HG03135 (cell line): ENCODE data around the gene RGP1.

Source experiments
- ATAC-seq: cut with Tn5 transposase; IDR thresholded peaks from one replicate; pipeline ENCODE4 v1.9.1; 2021; ENCODE audit warnings: mild to moderate bottlenecking, moderate library complexity; ENCODE audit not compliant: unreplicated experiment

RGP1 gene

DNA sequence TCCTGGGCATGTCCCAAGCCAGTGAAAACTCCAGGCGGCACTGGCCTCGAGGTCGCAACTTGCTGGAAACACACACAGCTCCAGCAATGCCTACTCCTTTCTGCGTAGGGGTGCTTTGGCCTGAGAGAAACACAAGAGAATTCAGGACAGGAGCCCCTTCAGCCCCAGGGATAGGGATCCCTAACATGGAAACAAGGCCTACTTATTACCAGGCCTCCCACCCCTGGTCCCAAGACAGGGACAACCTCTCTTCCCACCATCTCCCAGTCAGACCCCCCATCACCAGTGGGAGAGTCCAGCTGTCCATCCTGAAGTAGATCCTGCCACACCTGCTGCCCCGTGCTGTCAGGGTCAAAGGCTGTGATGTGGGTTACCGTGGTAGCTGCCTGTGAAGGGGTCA, 8.8 kb upstream of the RGP1 start:
- no peak for ATAC-seq

DNA sequence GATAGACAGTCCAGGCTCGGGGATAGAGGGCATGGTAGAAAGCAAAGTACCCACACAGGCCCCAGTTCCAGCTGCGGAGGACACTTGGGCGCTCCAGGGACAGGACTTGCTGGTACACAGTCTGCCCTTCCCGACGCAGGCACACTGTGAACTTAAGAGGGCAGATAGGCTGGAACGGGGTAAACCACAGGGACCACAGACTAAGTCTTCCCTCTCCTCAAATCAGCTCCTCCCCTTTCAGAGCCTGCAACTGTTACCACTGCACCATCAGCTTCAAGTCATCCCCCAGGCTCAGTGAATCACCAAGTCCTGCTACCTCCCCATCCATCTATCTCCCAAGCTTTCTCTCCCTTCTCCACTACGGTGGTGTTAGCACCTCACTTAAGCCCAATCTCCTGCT, 7.3 kb upstream of the RGP1 start:
- ATAC-seq: no peak

DNA sequence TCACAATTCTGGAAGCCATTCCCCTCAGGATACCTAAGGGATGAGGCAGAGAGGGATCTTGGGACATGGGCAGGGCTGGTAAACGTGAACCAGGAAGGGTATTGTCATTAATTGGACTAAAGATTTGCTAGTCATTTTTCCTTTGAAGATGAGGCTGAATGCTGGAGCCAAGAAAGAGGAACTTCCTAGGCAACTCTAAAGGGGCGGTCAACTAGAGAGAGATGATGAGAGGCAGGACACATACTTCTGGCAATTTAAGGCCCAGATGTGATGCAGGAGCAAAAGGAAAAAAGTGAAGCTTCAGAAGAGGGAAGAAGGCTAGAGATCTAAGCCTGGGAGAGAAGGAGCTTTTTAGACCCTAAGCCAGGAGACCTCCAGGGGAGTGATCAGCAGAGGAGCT, 5.6 kb upstream of the RGP1 start:
- no peak for ATAC-seq

DNA sequence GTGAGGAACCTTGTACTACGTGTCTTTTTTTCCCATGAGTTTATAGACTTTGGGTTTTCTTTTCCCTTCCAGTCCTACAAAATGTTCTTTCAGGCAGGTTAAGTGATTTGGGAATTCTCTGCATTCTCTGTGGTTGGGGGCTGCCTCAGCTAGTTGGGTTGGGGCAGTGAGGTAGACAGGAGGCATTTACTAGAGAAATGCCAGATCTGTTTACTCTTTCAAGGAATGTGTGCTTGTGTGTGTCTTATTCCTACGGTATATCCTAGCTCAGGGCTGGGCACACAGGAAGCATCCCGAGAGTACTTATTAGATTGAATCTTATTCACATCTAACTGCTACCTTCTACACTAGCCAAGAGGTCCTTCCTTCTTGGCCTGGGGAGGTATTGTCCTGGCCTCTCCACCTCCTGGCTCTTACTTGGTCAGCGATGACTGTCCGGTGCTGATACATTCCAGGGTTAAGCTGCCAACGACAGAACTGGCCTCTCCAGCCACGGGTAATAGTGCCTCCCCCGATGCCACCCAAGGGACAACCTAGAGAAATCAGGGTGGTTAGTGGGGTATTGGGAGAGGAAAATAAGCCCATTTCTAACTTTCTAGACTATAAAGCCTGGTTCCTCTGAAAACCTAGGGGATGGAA, 5.1 kb upstream of the RGP1 start:
- ATAC-seq: no peak

DNA sequence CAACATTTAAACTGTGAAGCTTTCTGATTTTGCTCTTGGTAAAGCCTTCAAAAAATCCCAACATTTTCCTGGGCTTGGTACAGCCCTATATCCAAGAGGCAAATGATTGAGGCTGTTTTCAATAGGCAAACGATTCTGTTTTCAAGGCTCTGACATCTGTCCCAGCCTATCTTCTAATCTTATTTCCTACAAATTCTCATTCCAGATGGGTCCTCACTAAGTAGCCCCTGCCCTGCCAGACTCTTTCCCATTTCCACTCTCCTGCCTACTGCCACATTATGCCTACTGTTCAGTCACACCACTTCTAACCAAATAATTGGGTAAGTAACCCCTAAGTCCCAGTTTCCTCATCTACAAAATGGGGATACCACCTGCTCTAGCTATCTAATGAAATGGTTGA, 3.5 kb upstream of the RGP1 start:
- no peak for ATAC-seq

DNA sequence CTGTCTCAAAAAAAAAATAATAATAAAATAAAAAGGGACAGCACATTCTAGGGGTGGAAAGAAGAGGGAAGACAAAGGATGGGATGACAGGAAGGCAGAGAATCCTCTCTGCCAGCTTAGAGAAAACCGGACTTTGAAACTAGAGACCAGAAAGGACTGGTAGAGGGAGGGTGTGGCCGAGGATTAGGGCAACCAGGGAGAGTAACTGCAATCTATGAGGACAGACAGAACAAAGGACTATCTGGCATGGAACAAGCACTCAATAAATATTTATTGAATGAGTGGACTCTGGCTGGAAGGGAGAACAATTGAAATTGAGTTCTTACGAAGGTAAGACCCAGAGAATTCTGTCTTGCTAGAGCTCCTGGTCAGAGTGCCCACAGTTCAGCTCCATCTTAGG, 2.5 kb upstream of the RGP1 start:
- no peak for ATAC-seq

DNA sequence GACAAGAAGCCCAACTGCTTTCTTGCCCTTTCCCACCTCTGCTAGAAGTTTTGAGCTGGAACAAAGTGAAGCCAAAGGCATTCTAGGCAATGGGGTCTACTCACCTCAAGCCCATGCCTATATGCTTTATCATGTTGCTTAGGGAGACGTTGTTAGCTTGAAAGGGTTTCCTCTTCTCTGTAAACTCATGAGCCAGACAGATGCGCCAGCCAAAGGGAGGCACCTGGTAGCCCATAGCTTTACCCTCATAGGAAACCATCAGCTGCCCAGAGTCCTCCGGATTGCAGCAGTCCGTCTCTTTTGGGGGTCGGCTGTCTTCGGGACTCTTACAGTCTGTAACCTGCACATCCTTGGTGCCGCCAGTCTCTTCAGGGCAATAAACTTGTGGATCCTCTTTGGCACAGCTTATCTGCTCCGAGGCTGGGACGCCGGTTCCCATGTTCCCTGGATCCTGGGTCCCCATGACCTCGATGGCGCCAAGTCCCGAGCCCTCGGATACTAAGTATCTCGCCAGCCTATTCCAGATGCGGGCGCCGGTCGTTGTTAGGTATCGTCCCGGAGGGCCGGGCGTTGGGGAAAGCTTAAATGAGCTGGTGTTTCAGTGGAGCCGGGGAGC, 737 bp upstream of the RGP1 start:
- peak; percentile 2 for ATAC-seq

DNA sequence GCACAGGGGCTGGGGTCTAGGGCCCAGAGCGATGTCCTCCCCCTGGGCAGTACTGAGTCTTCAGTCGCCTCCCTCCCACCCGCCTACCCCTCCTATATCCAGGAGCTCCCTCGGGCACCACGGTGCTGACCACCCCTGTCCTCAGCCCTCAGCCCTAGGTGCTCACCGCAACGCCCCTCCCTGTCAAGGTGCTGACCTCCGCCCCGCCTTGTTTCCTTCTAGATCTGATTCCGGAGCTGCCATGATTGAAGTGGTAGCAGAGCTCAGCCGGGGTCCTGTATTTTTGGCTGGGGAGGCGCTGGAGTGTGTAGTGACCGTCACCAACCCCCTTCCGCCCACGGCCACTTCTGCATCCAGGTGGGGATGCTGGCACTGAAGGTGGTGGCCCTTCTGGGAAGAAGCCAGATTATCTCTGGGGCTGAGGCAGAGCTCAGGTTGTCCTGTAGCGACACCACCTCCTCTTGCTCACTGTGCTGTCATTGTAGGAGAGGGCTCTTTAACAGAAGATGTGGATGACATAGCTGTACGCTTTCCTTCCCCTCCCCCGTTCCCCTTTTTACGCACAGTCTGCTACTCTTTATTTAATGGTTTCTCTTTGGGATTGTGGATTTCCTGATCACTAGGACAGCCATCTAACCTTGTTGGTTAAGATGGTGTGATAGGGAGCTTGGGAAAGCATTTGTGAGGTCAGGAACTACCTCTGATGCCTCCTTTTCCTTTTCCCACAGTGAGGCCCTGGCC, 598 bp downstream of the RGP1 start:
- peak; percentile 22 for ATAC-seq

DNA sequence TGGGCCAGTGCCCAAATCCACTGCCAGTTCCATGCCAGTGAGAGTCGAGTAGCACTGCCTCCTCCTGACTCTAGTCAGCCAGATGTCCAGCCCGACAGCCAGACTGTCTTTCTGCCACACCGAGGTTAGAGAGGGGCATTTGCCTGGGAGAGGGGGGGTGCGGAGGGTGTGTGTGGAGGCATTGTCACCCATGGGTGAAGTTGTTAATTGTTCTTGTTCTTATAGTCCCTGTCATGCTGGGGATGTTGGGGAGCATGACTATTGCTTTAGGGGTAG, 1.1 kb downstream of the RGP1 start:
- no peak for ATAC-seq

DNA sequence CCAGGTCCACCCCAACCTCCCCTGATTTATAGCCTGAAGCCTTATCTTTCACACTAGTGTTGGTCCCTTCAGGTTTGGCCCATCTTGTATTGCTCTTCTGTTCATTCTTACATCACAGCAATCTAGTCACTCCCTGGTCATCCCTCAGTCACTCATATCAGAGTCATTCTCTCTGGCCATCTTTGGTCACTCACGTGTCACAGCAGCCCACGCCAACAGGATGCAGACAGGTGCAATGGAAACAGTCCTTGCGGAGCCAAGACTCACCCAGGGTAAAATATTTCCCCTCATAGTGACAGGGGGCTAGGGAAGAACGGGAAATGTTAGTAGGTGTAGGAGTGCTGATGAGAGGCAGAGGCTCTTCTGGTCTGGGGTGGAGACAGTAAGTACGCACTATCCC, 4.4 kb downstream of the RGP1 start:
- ATAC-seq: no peak

DNA sequence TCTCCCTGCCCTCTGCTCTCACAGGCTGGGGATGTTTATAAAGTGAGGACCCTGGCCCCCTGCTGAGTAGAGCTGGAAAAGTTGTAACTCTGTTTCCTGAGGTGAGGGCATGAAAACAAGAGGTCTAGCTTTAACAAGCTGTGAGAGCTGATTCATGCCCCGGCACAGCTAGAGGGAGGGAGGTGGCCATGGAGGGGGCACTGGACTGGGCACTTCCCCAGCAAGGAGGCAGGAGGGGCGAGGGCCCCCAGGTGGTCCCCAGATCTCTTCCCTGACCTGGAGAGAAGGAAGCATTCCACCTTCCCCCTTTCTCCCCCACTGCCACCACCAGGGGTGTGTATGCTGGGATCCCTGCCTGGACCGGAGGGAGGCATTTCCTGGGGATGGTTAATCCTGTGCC, 5.2 kb downstream of the RGP1 start, which contains the start of gene MSMP:
Gene MSMP (minus strand): TSS at position 13 of the 400 bp plus-strand sequence. CDS start 147 bp downstream, outside the sequence.
- ATAC-seq: no peak

DNA sequence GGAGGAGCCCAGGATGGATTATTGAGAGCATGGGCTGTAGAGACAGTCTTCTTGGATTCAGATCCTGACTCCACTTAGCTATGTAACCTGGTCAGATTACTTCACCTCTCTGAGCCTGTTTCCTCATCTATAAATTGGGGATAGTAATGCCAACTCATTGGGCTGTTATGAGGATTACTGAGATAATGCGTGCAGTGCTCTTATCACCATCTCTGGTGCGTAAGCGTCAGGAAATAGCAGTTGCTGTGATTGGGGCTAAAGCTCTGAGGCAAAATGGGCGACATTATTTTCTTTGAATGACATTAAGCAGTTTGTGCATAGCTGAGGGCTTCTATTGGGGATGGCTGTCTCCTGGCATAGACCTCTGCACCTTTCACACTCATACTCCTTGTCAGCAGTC, 6.0 kb downstream of the RGP1 start:
- ATAC-seq: no peak

DNA sequence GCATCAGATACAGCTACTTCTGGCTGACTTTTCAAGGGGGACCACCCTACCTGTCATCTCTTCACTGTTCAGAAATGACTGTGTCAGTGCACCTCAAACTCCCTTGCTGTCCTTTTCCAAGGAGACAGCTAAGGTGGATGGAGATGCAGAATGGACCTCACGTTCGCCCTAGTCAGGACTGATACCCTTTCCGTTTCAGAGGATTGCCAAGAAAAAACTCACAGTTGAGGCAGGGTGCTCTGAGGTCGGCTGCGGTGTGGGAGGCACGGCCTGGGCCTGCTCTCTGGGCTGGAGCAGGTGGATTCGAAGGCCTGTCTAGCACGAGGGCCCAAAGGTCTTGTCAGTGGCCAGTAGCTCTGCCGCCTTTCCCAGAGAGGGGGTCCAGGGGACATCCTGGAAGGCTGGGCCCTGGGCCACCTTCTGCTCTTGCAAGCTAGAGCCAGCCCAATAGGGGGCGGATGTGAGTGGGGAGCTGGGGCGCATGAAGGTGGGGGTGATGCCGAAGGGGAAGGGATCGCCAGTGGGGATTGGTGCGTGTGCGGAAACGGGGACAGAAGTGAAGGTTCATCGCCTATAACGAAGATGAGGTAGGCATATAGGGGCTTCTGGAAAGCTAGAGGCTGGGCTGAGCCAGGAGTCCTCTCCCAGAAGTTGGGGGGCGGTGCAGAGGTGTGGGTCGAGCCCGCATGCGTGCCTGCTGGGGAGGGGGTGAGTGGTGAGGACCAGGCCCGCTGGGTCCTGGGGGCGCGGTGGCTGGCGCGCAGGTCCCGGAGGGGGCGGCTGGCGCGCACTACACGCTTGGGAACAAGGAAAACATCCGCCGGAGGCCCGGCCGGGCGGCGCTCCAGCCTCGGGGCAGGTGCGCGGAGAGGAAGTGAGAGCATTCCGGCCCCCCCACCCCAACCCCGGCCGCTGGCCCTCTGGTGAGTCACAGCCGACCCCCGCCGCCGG, 7.5 kb downstream of the RGP1 start:
- peak; percentile 58 for ATAC-seq

DNA sequence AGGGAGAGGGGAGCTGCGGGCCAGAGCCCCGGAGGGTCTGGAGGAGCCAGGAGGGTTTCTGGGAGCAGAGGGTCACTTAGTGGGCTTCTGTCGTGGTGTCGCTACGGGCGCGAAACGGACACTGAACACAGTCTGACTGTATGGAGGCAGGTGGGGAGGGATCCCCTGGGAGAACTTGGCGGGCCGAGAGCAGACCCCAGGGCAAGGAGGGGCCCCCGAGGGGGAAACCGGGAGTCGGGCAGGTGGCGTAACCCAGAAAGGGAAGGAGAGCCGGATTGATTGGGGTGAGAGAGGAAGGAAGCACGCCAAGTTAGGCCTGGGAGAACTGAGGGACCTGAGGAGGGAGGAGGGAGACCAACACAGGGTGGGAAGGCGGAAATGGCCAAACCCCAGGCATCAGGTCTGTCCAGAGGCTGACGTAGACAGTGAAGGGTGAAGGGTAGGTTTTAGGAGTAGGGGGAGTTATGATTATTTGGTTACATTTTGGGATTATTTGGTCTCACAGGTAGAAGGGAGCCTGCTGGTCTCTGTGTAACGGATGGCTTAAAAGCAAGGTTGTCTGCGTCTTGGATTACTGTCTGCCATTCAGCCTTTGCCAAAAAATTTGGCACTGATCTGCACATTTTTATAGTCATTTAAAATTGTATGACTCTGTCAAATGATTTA, 8.3 kb downstream of the RGP1 start:
- peak; percentile 36 for ATAC-seq

DNA sequence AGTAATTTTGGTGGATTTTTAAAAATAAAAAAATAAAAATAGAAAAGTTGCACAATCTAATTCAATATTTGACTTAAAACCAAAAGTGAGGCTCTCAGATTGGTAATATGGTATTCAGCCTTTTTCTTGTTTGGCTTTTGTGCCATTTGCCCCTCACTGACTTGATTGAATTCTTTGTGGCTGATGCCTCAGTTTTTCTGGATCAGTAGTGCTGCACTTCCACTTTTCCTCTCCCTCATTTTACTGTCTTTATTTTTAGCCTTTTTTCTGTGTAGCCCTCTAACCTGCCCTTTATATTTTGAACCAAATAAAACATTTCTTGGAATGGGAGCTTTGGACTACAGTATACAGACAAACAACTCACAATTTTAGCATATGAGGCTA, 8.8 kb downstream of the RGP1 start:
- ATAC-seq: no peak

DNA sequence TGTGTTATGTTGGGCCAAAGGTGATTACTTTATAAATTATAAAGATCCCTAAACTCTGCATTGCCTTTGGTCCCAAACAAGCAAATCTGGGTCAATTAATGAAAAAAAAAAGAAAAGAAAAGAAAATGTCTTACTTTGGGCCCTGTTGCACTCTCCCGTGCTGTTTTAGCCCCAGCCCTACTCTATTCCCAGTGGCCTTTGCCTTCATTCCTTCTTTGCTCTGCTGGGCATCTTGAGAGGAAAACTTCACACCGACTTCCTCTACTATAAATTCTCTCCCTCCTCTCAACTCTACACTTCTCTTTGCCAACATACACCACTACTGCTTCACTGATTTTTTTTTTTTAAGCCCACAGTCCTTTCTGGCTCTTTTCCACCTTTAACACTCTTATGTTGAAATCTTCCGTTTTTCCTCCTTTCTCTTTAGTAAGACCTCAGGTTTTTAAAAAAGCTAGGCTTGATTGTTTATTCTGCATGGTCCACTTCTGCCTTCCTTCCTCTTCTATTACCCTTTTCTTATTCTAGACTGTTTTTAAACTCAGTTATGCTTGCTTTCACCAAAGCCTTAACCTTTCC, 9.5 kb downstream of the RGP1 start:
- no peak for ATAC-seq

DNA sequence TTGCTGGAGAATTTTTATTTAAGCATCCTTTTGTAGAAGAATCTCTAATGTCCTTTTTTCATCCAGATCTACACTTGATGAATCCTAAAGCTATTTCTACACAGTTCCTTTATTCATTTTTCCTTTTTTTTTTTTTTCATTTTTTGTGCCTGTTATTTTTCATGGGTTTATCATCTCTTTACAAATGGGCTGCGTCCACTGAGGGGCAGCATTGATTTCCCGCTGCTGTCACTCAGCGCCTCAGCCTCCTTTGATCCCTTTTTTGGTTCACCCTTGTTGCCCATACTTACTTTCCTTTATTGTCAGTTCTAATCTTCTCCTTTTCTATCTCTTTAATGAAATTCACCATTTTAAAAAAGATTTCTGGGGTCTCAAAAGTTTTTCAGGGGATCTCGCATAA, 10.7 kb downstream of the RGP1 start:
- ATAC-seq: no peak

DNA sequence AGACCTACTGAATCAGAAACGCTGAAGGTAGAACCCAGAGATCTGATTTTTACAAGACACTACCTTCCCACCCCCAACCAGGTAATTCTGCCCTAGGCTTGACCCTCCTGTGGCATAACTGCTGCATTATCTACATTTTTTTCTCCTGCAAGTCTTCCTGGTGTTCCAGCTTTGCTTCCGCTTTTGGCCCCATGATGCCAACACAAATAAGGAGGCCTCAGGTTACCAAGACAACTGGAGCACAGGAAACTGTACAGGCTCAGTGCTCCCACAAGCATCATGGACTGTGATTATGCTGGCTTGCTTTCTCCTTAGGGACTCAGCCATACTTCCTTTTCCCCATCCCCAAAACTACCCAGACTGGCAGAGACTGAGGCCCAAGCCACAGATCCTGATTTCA, 11.6 kb downstream of the RGP1 start:
- no peak for ATAC-seq

DNA sequence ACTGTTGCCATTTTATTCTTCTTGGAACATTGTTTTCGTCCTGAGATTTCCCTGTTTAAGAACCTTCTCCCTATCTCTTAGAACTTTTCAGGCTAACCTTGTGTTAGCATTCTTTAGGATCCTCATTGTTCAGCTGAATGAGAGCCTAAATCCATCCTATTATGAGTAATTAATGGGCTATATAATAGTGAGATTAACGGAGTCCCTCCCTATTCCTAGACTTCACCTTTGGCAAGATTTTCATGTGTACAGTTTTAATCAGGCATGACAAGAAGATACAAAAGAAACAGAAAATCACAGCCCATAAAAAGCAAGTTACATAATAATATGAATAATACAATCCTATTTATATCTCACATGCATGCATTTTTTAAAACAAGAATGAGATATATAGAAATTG, 14.1 kb downstream of the RGP1 start:
- ATAC-seq: no peak

DNA sequence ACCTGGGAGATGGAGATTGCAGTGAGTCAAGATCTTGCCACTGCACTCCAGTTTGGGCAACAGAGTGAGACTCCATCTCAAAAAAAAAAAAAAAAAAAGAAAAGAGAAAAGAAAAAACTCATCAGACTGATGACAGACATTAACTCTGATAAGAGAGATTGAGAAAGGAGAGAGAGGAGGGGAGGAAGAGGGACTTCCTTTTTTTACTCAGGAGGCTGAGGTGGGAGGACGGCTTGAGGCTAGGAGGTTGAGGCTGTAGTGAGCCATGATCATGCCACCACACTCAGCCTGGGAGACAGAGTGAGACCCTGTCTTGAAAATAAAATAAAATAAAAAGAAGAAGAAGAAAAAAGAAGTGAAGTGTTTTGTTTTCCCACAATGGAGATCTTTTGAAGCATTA, 14.7 kb downstream of the RGP1 start:
- no peak for ATAC-seq

DNA sequence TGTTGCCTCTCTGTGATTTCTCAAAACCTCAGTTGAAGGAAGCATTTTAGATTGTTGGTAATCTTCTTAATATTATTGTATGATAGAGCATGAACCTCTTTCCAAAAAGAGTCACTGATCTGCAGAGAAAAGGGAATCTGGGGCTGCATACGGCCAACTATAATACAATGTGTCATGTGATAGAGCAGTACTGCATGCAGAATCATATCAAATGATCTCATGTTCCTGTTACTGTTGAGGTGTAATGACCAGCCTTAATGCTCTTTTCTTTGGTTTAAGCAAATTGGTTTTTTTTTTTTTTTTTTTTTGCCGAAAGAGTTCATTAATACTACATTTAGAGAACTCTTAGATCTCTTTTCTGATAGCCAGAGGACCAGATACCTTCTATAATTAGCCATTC, 17.9 kb downstream of the RGP1 start:
- ATAC-seq: no peak
